ENCODE results near the gene CHI3L2.

Gene CHI3L2

DNA sequence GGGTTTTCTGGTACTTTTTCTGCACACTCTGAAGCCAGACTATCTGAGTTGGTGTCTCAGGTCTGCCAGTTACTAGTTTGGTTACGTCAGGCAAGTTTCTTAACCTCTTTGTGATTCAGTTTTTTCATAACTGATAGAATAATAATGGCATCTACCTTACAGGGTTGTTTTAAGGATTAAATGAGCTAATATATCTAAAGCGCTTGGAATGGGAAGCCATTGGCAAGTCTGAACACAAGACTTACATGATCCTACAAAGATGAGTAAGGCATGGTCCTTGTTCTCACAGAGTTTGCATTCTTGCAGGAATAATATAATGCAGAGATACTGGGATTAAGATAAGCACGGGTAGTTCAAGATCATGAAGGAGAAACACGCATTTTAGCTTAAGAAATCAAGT lies 17.9 kb upstream of the CHI3L2 start:
- TF ChIP-seq POLR2AphosphoS5 (IDR thresholded peaks at IDR 0.05; ENCODE audit: low read depth, low read length) = no peak
- no peak for TF ChIP-seq TAF1 (IDR thresholded peaks at IDR 0.05; ENCODE audit: borderline replicate concordance, insufficient read depth, low read length)
- TF ChIP-seq FOXP2 (optimal IDR thresholded peaks at IDR 0.05; ENCODE audit: borderline replicate concordance, extremely low read depth, extremely low read length, insufficient read depth) = no peak
- TF ChIP-seq SIN3A (IDR thresholded peaks at IDR 0.05; ENCODE audit: borderline replicate concordance, insufficient read depth, low read length) = no peak
- TF ChIP-seq, protein P1, sequence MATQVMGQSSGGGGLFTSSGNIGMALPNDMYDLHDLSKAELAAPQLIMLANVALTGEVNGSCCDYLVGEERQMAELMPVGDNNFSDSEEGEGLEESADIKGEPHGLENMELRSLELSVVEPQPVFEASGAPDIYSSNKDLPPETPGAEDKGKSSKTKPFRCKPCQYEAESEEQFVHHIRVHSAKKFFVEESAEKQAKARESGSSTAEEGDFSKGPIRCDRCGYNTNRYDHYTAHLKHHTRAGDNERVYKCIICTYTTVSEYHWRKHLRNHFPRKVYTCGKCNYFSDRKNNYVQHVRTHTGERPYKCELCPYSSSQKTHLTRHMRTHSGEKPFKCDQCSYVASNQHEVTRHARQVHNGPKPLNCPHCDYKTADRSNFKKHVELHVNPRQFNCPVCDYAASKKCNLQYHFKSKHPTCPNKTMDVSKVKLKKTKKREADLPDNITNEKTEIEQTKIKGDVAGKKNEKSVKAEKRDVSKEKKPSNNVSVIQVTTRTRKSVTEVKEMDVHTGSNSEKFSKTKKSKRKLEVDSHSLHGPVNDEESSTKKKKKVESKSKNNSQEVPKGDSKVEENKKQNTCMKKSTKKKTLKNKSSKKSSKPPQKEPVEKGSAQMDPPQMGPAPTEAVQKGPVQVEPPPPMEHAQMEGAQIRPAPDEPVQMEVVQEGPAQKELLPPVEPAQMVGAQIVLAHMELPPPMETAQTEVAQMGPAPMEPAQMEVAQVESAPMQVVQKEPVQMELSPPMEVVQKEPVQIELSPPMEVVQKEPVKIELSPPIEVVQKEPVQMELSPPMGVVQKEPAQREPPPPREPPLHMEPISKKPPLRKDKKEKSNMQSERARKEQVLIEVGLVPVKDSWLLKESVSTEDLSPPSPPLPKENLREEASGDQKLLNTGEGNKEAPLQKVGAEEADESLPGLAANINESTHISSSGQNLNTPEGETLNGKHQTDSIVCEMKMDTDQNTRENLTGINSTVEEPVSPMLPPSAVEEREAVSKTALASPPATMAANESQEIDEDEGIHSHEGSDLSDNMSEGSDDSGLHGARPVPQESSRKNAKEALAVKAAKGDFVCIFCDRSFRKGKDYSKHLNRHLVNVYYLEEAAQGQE (IDR thresholded peaks at IDR 0.05; ENCODE audit: insufficient read depth in 1 of 2, low read depth in 2 of 2, low read length in 2 of 2) = no peak

- TF ChIP-seq FOXP2 (optimal IDR thresholded peaks at IDR 0.05; ENCODE audit: borderline replicate concordance, extremely low read depth, extremely low read length, insufficient read depth) = no peak
- no peak for TF ChIP-seq SIN3A (IDR thresholded peaks at IDR 0.05; ENCODE audit: borderline replicate concordance, insufficient read depth, low read length)
- no peak for TF ChIP-seq POLR2AphosphoS5 (IDR thresholded peaks at IDR 0.05; ENCODE audit: low read depth, low read length)
- TF ChIP-seq, protein P1 (IDR thresholded peaks at IDR 0.05; ENCODE audit: insufficient read depth in 1 of 2, low read depth in 2 of 2, low read length in 2 of 2) = no peak
- TF ChIP-seq TAF1 (IDR thresholded peaks at IDR 0.05; ENCODE audit: borderline replicate concordance, insufficient read depth, low read length) = no peak
These were observed 15.6 kb upstream of the CHI3L2 start for GRCh38 chr1:111211921-111212320.

DNA sequence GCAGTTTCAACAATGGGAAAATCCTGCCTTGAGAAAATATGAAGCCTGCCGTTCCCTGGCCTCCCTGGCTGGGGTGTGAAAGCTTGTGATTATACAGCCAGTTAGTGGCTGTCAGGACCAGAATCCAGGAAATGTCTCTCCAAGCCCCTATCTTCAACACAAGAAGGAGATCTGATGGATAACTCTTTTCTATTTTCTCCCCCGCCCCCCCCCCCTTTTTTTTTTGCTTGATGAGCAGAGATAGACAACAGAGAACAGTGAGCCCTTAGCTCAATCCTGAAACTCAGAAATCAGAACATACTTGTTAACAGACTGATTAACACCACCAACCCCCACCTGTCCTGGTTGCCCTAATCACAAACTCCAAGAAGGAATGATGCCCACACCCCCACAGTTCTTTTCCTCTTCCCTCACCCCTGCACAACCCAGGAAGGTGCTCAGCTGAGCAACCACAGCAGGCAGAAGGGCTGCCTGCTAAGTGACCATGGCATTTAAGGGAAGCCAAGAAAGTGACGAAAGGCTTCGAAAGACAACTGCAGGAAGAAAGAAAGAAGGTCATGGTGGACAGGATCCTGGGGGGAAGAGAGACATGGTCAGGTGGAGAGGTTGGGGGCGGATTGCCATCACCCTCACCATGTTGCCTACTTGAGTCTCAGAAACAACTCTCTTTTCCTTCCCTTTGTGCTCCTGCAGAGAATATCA lies 14.7 kb upstream of the CHI3L2 start:
- TF ChIP-seq FOXP2 (optimal IDR thresholded peaks at IDR 0.05; ENCODE audit: borderline replicate concordance, extremely low read depth, extremely low read length, insufficient read depth) (no peak), POLR2AphosphoS5 (IDR thresholded peaks at IDR 0.05; ENCODE audit: low read depth, low read length) (no peak), SIN3A (IDR thresholded peaks at IDR 0.05; ENCODE audit: borderline replicate concordance, insufficient read depth, low read length) (no peak), TAF1 (IDR thresholded peaks at IDR 0.05; ENCODE audit: borderline replicate concordance, insufficient read depth, low read length) (no peak)
- TF ChIP-seq, protein P1 (IDR thresholded peaks at IDR 0.05; ENCODE audit: insufficient read depth in 1 of 2, low read depth in 2 of 2, low read length in 2 of 2) = no peak

DNA sequence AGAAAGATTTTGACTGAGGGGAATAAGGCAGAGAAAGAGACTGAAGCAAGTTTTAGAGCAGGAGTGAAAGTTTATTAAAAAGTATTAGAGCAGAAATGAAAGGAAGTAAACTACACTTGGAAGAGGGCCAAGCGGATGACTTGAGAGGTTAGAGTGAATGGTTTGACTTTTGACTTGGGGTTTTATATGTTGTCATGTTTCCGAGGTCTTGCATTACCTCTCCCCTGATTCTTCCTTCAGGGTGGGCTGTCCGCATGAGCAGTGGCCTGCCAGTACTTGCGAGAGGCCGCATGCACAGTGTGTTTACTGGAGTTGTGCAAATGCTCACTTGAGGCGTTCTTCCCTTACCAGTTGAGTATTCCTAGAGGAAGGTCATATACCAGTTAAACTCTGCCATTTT lies 14.1 kb upstream of the CHI3L2 start:
- TF ChIP-seq, protein P1 (IDR thresholded peaks at IDR 0.05; ENCODE audit: insufficient read depth in 1 of 2, low read depth in 2 of 2, low read length in 2 of 2) = no peak
- TF ChIP-seq FOXP2 (optimal IDR thresholded peaks at IDR 0.05; ENCODE audit: borderline replicate concordance, extremely low read depth, extremely low read length, insufficient read depth) = no peak
- no peak for TF ChIP-seq POLR2AphosphoS5 (IDR thresholded peaks at IDR 0.05; ENCODE audit: low read depth, low read length)
- TF ChIP-seq SIN3A (IDR thresholded peaks at IDR 0.05; ENCODE audit: borderline replicate concordance, insufficient read depth, low read length) = no peak
- TF ChIP-seq TAF1 (IDR thresholded peaks at IDR 0.05; ENCODE audit: borderline replicate concordance, insufficient read depth, low read length) = no peak
